ENCODE results near the gene MAN1A1. TPM values are rescaled to one million over a fixed set of nuclear protein-coding genes. Genes with fewer than 3 reads are reported as not detected.
"Not testable (repeated sequence)": the region's sequence is repeated elsewhere in the genome, so short reads cannot be mapped to it uniquely, and the experiment has no call there.

MAN1A1 gene
- total RNA-seq, 1 experiment from 2014 or later: 19.0 TPM

GRCh38 chr6:119158057-119158848 lies 191.3 kb downstream of the MAN1A1 start:
- Histone ChIP-seq H3K27ac (ENCODE audit: low read length) (no peak overlapping the region), H3K9me3 (ENCODE audit: low read length) (no peaks in the 10 kb centered on the region), H3K36me3 (ENCODE audit: low read depth, low read length) (no peaks in the 10 kb centered on the region), H3K4me3 (ENCODE audit: low read length) (no peak overlapping the region), H3K9ac (ENCODE audit: low read length) (no peak overlapping the region), H3F3A (ENCODE audit: low read length, unreplicated experiment) (no peaks in the 10 kb centered on the region), H3K4me2 (ENCODE audit: low read length) (no peak overlapping the region), H4K20me1 (ENCODE audit: low read length) (no peaks in the 10 kb centered on the region), H3K27me3 (ENCODE audit: low read length) (no peaks in the 10 kb centered on the region), H2AFZ (ENCODE audit: low read length) (no peak overlapping the region), H3K4me1 (ENCODE audit: insufficient read depth, low read length) (no peaks in the 10 kb centered on the region), H3K79me2 (ENCODE audit: low read length) (no peaks in the 10 kb centered on the region), H3K9me2 (replicated peaks; ENCODE audit: low read length) (no peaks in the 10 kb centered on the region)
- no peak for TF ChIP-seq CTCF (conservative IDR thresholded peaks at IDR 0.05; ENCODE audit: low read depth, low read length)
- no peak for TF ChIP-seq EZH2 (IDR thresholded peaks at IDR 0.05; ENCODE audit: low read length, unreplicated experiment)
- TF ChIP-seq EZH2phosphoT487 (IDR thresholded peaks at IDR 0.05; ENCODE audit: borderline replicate concordance, low read length): no peak
- no peak for DNase-seq
- ChIA-PET CTCF (no interaction called here), POLR2A (ENCODE audit: unreplicated experiment) (no interaction called here)
- ATAC-seq: no peak
- intact Hi-C loops (cut with micrococcal nuclease): no loop called here
- BruUV-seq (replicated peaks): no TSS peak

GRCh38 chr6:119157506-119157815 lies 192.1 kb downstream of the MAN1A1 start:
- intact Hi-C loops (cut with micrococcal nuclease): no loop called here
- Histone ChIP-seq H3K9me2 (replicated peaks; ENCODE audit: low read length) (no peaks in the 10 kb centered on the region), H4K20me1 (ENCODE audit: low read length) (no peaks in the 10 kb centered on the region), H3K4me1 (ENCODE audit: insufficient read depth, low read length) (no peaks in the 10 kb centered on the region), H3K4me3 (ENCODE audit: low read length) (no peak overlapping the region), H3K27me3 (ENCODE audit: low read length) (no peaks in the 10 kb centered on the region), H3K4me2 (ENCODE audit: low read length) (no peak overlapping the region), H3K36me3 (ENCODE audit: low read depth, low read length) (no peaks in the 10 kb centered on the region), H2AFZ (ENCODE audit: low read length) (no peak overlapping the region), H3K9ac (ENCODE audit: low read length) (no peak overlapping the region), H3K9me3 (ENCODE audit: low read length) (no peaks in the 10 kb centered on the region), H3K27ac (ENCODE audit: low read length) (no peak overlapping the region), H3K79me2 (ENCODE audit: low read length) (no peaks in the 10 kb centered on the region), H3F3A (ENCODE audit: low read length, unreplicated experiment) (no peaks in the 10 kb centered on the region)
- ATAC-seq (no peak), DNase-seq (no peak)
- BruUV-seq (replicated peaks): no TSS peak
- CTCF ChIA-PET: no interaction called here
- POLR2A ChIA-PET (ENCODE audit: unreplicated experiment): no interaction called here
- TF ChIP-seq CTCF (conservative IDR thresholded peaks at IDR 0.05; ENCODE audit: low read depth, low read length) (no peak), EZH2 (IDR thresholded peaks at IDR 0.05; ENCODE audit: low read length, unreplicated experiment) (no peak), EZH2phosphoT487 (IDR thresholded peaks at IDR 0.05; ENCODE audit: borderline replicate concordance, low read length) (no peak)

- ChIA-PET POLR2A (ENCODE audit: unreplicated experiment) (no interaction called here), CTCF (no interaction called here)
- ATAC-seq (no peak), DNase-seq (no peak)
- Histone ChIP-seq H3K27me3 (ENCODE audit: low read length) (no peaks in the 10 kb centered on the region), H3K9me2 (replicated peaks; ENCODE audit: low read length) (no peaks in the 10 kb centered on the region), H2AFZ (ENCODE audit: low read length) (no peak overlapping the region), H3K79me2 (ENCODE audit: low read length) (no peaks in the 10 kb centered on the region), H3K4me1 (ENCODE audit: insufficient read depth, low read length) (no peaks in the 10 kb centered on the region), H3F3A (ENCODE audit: low read length, unreplicated experiment) (no peaks in the 10 kb centered on the region), H4K20me1 (ENCODE audit: low read length) (no peaks in the 10 kb centered on the region), H3K27ac (ENCODE audit: low read length) (no peak overlapping the region), H3K4me3 (ENCODE audit: low read length) (no peak overlapping the region), H3K4me2 (ENCODE audit: low read length) (no peak overlapping the region), H3K36me3 (ENCODE audit: low read depth, low read length) (no peaks in the 10 kb centered on the region), H3K9me3 (ENCODE audit: low read length) (no peaks in the 10 kb centered on the region), H3K9ac (ENCODE audit: low read length) (no peak overlapping the region)
- intact Hi-C loops (cut with micrococcal nuclease): no loop called here
- no peak for TF ChIP-seq CTCF (conservative IDR thresholded peaks at IDR 0.05; ENCODE audit: low read depth, low read length)
- TF ChIP-seq EZH2 (IDR thresholded peaks at IDR 0.05; ENCODE audit: low read length, unreplicated experiment): no peak
- TF ChIP-seq EZH2phosphoT487 (IDR thresholded peaks at IDR 0.05; ENCODE audit: borderline replicate concordance, low read length): no peak
- no TSS peak for BruUV-seq (replicated peaks)
These were observed 192.6 kb downstream of the MAN1A1 start for GRCh38 chr6:119156757-119157505.

GRCh38 chr6:119156082-119156481 lies 193.5 kb downstream of the MAN1A1 start:
- H3K79me2 ChIP-seq (ENCODE audit: low read length); intact Hi-C loops (cut with micrococcal nuclease); H3K9me3 ChIP-seq (ENCODE audit: low read length); H3K9me2 ChIP-seq (replicated peaks; ENCODE audit: low read length); H4K20me1 ChIP-seq (ENCODE audit: low read length); H3K27ac ChIP-seq (ENCODE audit: low read length); CTCF ChIA-PET; H3K36me3 ChIP-seq (ENCODE audit: low read depth, low read length); H2AFZ ChIP-seq (ENCODE audit: low read length); H3K9ac ChIP-seq (ENCODE audit: low read length); H3K4me3 ChIP-seq (ENCODE audit: low read length); ATAC-seq; H3K4me1 ChIP-seq (ENCODE audit: insufficient read depth, low read length); DNase-seq; H3K4me2 ChIP-seq (ENCODE audit: low read length); H3F3A ChIP-seq (ENCODE audit: low read length, unreplicated experiment); H3K27me3 ChIP-seq (ENCODE audit: low read length); BruUV-seq (replicated peaks); POLR2A ChIA-PET (ENCODE audit: unreplicated experiment): not testable (repeated sequence)

All from PC-3 (cell line).